Suppressor macrophage (primary cell): ENCODE measurements around the gene STEAP1B.
A peak's percentile ranks its signal among the peaks of the same experiment; 100 is the strongest.

Experiments
- DNase-seq, 4 experiments: peaks; one replicate each; pipeline ENCODE4 v3.0.0-alpha.2; 2020 to 2022

Gene STEAP1B

GRCh38 chr7:22399546-22399945 is 100.4 kb downstream of the STEAP1B start:
- DNase-seq: no peak

- DNase-seq: no peak
These were observed 100.9 kb downstream of the STEAP1B start for GRCh38 chr7:22399091-22399490.

- DNase-seq: no peak
These were observed 102.0 kb downstream of the STEAP1B start for GRCh38 chr7:22397981-22398380.

- no peak for DNase-seq
These were observed 104.8 kb downstream of the STEAP1B start for GRCh38 chr7:22395222-22395621.

- DNase-seq: no peak
These were observed 105.2 kb downstream of the STEAP1B start for GRCh38 chr7:22394739-22395138.

GRCh38 chr7:22393913-22394729 is 105.9 kb downstream of the STEAP1B start:
- no peak for DNase-seq

GRCh38 chr7:22390516-22390915 is 109.5 kb downstream of the STEAP1B start:
- DNase-seq: peak in 2 of 4 experiments; percentile 1 to 3

GRCh38 chr7:22389892-22390291 is 110.1 kb downstream of the STEAP1B start:
- no peak for DNase-seq

- DNase-seq: no peak
These were observed 112.4 kb downstream of the STEAP1B start for GRCh38 chr7:22387583-22387982.

- DNase-seq: no peak
These were observed 113.1 kb downstream of the STEAP1B start for GRCh38 chr7:22386865-22387264.

- no peak for DNase-seq
These were observed 113.7 kb downstream of the STEAP1B start for GRCh38 chr7:22386206-22386858.

- no peak for DNase-seq
These were observed 114.7 kb downstream of the STEAP1B start for GRCh38 chr7:22385326-22385725.

- DNase-seq: no peak
These were observed 119.7 kb downstream of the STEAP1B start for GRCh38 chr7:22380333-22380732.

- no peak for DNase-seq
These were observed 121.6 kb downstream of the STEAP1B start for GRCh38 chr7:22378199-22378980.

GRCh38 chr7:22377703-22378102 is 122.3 kb downstream of the STEAP1B start:
- no peak for DNase-seq

- no peak for DNase-seq
These were observed 124.5 kb downstream of the STEAP1B start for GRCh38 chr7:22375359-22376048.

- DNase-seq: no peak
These were observed 126.1 kb downstream of the STEAP1B start for GRCh38 chr7:22373911-22374310.

- DNase-seq: no peak
These were observed 126.6 kb downstream of the STEAP1B start for GRCh38 chr7:22373388-22373787.

- DNase-seq: no peak
These were observed 127.1 kb downstream of the STEAP1B start for GRCh38 chr7:22372863-22373262.

GRCh38 chr7:22371878-22372277 is 128.1 kb downstream of the STEAP1B start:
- no peak for DNase-seq
